Stimulated activated CD4-positive, alpha-beta T cell treated with anti-CD3 and anti-CD28 coated beads, Interleukin-2, amount 100 ng/mL, for 24 hours (primary cell): Measurements from ENCODE around the gene FBXL5.

Source experiments
- DNase-seq, 2 donors: peaks; one replicate each; pipeline ENCODE4 v3.0.0-alpha.2; 2020

The FBXL5 gene

GRCh38 chr4:15675356-15675755, 20.2 kb upstream of the FBXL5 start:
- DNase-seq: no peak

GRCh38 chr4:15674926-15675325, 19.8 kb upstream of the FBXL5 start:
- no peak for DNase-seq

DNA sequence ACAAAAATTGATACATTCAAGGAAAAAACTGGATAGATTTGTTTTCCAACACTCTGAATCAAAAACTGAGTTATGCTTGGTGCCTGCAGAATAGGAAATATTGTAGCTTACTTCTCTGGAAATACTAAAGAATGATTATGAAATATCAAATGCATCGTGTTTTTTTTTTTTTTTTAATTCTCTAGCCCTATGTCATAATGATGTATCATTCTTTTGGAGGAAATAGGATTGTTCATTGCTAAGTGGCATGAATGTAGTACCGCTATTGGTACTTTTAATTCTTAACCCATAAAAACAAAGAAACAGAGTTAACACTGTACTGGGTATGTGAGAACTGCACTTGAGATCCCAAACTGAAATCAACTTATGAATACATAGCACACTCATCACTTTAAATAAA, 18.9 kb upstream of the FBXL5 start:
- no peak for DNase-seq

GRCh38 chr4:15673337-15673736, 18.2 kb upstream of the FBXL5 start:
- DNase-seq: no peak

GRCh38 chr4:15672101-15672500, 16.9 kb upstream of the FBXL5 start:
- no peak for DNase-seq

DNA sequence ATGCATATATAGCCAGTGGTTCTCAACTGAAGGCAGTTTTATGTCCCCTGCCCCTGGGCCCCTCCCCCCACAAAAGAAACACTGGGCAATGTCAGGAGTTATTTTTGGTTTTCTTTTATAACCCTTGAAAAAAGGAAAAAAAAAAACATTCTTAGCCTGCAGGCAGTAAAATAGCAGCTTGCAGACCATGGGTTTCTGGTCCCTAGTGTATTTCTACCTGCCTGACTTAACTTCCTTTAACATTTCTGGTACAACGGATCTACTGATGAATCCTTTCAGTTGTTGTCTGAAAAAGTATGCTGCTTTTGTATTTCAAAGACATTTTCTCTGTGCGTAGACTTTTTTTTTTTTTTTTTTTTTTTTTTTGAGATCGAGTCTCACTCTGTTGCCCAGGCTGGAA, 15.4 kb upstream of the FBXL5 start:
- DNase-seq: no peak

DNA sequence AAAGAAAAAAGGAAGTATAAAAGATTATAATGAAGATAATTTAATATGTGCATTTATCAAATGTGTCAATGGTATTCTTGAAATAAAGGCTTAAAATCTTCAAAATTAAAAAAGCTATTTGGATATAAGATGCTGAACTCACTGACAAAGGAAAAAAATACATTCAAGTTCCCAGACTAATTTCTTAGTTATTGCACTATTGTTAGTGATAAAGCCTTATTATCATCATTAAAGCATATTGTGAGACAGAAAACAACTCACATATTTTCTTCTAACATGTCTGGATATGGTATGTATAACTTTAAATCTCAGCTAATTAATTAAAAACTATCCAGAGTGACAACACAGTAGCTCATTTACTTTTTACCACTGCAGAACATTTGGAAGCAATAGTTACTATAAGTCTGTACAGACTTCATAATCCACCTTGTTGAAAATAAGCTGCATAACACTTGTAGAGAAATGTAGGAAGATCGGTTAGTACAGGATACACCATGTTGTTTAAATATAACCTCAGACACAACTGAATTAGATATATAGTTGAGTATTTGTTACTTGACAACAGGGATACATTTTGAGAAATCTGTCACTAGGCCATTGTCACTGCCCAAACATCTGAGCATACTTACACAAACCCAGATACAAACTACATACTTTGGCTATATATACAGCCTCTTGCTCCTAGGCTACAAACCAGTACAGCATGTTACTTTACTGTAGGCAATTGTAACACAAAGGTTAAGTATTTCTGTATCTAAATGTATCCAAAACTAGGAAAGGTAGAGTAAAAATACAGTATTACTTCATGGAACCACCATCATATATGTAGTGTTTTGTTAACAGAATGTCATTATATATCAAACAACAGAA, 13.6 kb upstream of the FBXL5 start:
- no peak for DNase-seq

GRCh38 chr4:15667006-15667405, 11.8 kb upstream of the FBXL5 start:
- DNase-seq: no peak

- no peak for DNase-seq
These were observed 10.7 kb upstream of the FBXL5 start for GRCh38 chr4:15665753-15666365.

DNA sequence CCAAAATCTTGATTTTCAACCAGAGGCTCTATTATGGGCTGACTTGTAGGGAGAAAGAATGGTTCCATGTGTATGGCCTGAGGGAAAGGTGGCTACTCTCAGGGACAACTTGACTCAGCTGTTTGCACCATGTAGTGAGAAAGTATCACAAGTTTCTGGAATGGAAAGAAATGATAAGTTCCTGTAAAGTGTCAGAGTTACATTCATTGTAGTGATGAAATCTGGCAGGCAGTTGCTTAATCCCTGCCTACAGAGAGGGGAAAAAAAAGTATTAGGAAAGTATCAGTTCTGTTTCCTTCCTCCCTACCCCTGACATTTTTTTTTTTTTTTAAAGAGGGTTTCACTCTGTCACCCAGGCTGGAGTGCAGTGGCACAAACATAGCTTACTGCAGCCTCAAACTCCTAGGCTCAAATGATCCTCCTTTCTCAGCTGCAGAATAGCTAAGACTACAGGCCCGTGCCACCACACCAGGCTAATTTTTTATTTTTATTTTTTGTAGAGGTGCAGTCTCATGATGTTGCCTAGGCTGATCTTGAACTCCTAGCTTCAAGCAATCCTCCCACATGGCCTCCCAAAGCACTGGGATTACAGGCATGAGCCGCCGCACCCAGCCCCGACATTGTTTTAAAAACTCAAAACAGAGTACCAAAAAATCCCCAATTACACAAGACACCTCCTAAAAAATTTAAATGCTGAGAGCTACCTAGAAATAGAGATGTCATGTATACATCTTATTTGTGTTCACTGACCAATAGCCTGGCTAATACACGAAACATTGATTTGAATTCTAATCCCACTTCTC, 4.8 kb upstream of the FBXL5 start:
- DNase-seq: no peak

DNA sequence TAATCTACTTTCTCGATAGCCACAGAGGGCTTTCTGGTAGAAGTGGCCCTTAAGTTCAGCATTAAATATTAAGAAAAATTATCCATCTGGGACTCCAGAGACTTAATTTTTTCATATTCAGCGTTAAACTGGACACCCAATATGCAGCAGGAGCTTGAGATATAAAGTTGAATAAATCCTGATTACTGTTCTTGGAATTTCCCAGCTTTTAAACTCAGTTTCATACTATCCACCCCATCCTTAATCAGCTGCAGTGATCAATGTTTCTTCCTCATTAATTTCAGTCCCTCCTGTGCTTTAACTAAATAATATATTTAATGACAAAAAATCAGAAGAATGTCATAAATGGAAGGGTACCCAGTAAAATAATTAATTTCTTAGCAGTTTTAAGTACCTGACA, 3.6 kb upstream of the FBXL5 start:
- no peak for DNase-seq

- no peak for DNase-seq
These were observed 3.1 kb upstream of the FBXL5 start for GRCh38 chr4:15658136-15658770.

- no peak for DNase-seq
These were observed 2.2 kb upstream of the FBXL5 start for GRCh38 chr4:15657366-15657765.

- DNase-seq: no peak
These were observed 897 bp upstream of the FBXL5 start for GRCh38 chr4:15656038-15656470.

DNA sequence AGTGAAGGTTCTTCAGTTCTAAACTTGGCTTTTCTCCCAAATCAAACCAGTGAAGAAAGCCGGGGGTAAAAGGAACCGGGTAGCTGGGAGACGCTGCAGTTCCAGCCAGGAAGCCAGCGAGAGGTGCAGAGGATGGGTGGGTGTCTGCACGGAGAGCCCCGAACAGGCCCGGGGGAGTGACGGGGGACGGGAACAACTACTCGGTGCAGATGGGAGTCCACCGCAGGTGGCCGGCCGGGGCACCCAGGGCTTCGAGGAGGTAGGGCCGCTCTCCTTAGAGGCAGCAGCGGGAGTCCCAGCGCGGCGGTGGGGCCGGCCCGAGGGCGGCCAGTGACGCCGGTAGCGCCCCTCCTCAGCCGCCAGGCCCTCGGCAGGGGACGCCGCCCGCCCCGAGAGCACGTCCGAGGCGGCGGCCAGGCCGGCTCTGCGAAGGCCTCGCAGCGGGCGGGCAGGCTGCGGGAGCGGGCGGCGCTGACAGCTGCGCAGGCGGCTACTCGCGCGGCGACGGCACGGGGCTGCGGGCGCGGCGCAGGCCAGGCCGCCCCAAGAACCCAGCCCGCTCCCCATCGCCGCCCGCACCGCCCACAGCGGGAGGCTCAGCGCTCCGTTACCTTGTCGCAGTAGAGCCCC, 449 bp downstream of the FBXL5 start:
- DNase-seq: peak; percentile 52 to 54

- DNase-seq: no peak
These were observed 1.1 kb downstream of the FBXL5 start for GRCh38 chr4:15653864-15654592.

GRCh38 chr4:15653420-15653819, 1.7 kb downstream of the FBXL5 start:
- DNase-seq: no peak

DNA sequence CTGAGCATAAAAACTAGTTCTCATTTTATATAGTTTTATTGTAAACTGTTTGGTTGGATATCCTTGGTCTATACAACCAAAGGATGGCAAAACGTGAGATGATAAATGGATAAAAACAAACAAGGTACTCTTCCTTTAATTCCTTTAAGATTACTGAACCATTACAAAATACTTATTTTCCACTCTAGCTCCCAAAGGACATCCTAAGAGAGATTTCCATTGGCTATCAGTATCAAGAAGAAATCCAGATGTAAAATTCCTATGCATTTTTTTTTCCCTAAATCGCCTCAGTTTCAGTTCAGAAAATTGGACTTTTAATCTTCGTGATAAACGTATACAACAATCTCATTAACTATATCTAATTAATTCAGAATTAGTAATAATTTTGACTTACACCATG, 2.3 kb downstream of the FBXL5 start:
- DNase-seq: no peak

DNA sequence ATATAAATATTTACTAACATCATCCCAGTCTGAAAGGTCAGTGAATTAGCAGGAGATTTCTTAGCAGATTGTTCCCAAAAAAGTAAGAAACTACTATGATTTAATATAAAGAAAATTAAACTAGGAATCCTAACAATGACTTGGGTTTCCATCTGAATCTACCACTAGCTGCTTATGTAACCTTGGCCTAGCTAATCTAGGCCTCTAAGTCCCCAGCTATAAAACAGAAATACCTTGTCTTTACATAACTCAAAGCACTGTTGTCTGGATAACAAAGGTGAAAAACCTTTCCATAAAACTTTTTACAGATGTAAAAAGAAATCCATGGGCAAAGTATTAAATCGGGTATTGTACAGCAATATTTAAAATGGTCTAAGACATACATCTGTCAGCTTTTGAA, 3.0 kb downstream of the FBXL5 start:
- DNase-seq: no peak

- no peak for DNase-seq
These were observed 3.5 kb downstream of the FBXL5 start for GRCh38 chr4:15651676-15652075.

GRCh38 chr4:15649914-15650545, 5.1 kb downstream of the FBXL5 start:
- peak; percentile 25 to 60 for DNase-seq
